ENCODE data around the gene LRIF1.
"Not testable (repeated sequence)": the region's sequence is repeated elsewhere in the genome, so short reads cannot be mapped to it uniquely, and the experiment has no call there.

LRIF1 gene, protein sequence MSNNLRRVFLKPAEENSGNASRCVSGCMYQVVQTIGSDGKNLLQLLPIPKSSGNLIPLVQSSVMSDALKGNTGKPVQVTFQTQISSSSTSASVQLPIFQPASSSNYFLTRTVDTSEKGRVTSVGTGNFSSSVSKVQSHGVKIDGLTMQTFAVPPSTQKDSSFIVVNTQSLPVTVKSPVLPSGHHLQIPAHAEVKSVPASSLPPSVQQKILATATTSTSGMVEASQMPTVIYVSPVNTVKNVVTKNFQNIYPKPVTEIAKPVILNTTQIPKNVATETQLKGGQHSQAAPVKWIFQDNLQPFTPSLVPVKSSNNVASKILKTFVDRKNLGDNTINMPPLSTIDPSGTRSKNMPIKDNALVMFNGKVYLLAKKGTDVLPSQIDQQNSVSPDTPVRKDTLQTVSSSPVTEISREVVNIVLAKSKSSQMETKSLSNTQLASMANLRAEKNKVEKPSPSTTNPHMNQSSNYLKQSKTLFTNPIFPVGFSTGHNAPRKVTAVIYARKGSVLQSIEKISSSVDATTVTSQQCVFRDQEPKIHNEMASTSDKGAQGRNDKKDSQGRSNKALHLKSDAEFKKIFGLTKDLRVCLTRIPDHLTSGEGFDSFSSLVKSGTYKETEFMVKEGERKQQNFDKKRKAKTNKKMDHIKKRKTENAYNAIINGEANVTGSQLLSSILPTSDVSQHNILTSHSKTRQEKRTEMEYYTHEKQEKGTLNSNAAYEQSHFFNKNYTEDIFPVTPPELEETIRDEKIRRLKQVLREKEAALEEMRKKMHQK

DNA sequence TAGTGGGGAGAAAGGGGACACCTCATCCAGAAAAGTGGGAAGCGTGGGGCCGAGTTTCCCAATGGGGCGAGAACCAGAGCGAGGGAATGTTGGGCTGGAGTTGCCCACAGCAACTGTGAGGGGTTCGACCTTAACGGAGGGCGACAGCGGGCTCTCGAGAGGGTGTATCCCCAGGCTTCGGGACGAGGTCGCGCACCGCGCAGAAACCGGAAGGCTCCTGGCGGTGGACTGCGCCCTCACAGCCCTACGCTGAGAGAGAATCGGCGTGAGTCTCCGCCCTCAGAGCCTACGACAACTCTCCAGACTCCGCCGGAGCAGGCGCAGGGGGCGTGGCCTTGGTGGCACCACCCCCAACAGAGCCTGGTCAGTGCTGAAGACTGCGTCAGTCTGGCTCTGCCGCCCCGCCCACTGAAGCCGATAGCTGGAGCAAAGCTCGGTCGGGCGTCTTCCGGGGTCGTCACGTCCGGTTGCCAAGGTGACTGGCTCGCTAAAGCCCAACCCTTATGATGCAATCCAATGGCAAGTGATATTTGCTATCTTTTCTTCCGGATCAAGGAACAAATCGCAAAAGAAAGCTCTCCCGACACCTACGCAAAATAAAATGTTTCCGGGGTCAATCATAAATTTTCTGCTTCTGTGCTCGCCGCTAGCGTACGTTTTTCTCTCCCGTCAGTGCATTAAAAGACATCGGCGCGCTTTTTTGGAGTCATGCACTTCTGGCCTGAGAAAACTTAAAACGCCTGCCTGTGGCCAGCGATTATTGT is at the start of gene LRIF1:
LRIF1 (minus strand) TSS at position 232 of the 764 bp plus-strand sequence. CDS start 234 bp downstream, outside the sequence.
- peak; percentile 99 for DNase-seq (ENCODE audit: low read depth)

DNA sequence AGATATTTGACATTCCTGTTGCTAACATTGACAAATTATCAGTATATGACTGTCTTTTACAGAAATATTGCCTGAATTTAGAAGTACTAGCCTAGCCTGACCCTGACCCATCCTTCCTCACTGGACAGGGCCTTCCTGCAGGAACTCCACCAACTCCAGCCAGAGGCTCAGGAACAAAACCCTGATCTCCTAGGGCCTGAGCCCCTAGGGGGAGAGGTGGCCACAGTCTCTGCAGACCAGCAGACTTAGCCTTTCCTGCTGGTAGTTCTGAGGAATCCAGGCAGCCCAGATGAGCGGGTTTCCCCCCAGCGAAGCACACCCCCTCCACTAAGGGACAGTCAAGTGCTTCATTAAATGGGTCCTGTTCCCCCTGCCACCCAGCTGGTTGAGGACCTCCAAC is 44.3 kb upstream of the LRIF1 start:
- DNase-seq (ENCODE audit: low read depth): no peak

DNA sequence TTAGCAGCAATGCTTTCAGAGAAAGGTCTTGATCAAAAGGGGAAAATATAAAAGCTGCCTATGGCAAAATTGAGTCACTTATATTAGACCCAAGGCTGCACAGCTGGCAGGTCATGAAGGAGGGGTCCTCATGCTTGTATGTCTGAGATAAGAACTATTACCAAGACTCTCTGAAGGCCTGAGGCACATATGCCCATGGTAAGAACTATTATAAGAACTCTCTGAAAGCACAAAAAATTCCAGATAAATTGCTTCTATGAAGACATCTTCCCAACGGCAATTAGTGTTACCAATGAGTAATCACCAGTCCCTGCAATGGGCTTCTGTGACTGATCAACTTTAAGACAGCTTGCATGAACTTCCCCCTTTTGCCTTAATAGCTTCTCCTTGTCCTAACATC is 42.8 kb upstream of the LRIF1 start:
- DNase-seq (ENCODE audit: low read depth): no peak

DNA sequence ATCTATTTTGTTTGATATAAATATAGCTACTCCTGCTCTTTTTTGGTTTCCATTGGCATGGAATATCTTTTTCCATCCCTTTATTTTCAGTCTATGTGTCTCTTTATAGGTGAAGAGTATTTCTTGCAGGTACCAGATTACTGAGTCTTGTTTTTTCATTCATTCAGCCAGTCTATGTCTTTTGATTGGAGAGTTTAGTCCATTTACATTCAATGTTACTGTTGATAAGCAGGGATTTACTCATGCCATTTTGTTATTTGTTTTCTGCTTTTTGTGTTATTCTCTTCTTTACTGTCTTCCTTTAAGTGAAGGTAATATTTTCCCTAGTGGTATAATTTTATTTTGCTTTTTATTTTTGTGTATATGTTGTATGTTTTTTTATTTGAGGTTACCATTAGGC is 35.9 kb upstream of the LRIF1 start:
- DNase-seq (ENCODE audit: low read depth): not testable (repeated sequence)

DNA sequence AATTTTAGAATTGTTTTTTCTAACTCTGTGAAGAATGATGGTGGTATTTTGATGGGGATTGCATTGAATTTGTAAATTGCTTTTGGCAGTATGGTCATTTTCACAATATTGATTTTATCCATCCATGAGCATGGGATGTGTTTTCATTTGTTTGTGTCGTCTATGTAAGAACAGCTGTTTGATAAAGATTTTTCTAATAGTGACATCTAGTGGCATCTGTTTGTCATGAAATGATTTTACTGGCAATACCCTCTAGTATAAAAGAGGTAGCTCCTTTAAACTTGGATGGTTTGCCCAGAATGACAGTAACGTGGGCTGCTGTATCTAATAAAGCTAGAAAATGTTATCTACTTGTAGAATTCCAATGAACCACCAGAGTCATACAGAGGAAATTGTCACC is 28.6 kb upstream of the LRIF1 start:
- peak; percentile 50 for DNase-seq (ENCODE audit: low read depth)

DNA sequence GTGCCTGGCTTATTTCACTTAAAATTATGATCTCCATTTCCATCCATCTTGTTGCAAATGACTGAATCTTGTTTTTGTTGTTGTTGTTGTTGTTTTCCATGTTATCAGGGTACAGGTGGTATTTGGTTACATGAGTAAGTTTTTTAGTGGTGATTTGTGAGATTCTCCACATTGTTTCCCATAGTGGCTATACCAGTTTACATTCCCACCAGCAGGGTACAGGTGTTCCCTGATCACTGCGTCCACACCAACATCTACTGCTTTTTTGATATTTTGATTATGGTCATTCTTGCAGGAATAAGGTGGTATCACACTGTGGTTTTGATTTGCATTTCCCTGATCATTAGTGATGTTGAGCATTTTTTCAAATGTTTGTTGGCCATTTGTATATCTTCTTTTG is 27.6 kb upstream of the LRIF1 start:
- DNase-seq (ENCODE audit: low read depth): not testable (repeated sequence)

DNA sequence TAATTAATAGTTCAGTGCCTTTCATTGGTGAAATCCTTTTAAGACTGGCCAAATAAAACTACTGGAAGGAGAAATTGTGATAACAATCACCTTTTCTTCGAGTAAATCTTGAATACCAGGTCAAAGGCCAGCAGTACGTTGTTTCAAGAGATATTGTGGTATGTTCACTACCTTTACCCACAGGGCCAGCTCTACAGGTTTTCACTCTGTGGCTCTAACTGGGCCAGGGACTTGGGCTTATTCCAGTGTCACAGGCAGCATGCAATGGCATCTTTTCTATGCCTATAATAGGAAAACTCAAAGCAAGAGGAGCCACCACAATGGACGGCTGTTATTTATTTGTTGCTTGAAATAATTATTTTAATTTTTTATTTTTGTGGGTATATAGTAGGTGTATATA is 26.8 kb upstream of the LRIF1 start:
- DNase-seq (ENCODE audit: low read depth): no peak

DNA sequence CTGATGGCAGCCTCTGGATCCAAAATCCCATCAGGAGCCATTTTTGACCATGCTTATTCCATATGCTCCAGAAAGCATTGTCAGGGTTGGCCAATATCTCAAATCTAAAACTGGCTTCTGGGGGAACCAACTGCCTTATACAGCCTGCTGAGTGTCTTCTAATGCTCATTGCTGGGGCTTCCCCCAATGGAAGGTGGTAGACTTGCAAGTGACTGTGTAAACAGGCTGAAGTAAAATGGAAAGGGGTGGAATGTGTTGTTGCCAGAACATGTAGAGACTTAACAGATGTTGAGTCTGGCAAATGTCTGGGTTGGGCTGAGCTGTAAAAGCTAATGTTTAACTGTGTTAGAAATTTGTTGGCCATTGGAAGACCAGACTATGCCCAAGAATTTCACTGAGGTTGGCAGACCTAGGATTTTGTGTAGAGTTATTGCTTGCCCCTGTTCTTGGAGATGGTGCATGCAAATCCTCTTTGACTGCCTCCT is 22.7 kb upstream of the LRIF1 start:
- DNase-seq (ENCODE audit: low read depth): no peak

DNA sequence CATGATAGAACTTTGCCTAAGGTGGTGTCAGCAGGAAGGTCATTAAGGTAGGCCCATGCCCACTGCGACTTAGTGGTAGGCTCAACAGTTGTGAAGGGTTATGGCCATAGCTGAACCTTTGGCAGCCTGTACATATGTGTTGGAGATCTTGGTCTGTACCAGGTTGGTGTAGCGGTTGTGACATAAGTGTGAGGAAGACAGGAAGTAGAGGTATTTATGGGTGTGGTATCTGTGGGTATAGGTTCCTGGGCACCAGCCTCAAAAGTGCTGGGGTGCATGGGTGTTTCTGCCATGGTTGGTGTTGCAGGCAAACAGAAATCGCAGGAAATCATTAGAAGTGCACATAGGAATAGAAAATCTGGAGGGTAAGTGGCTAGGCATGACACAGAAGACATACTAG is 18.6 kb upstream of the LRIF1 start:
- DNase-seq (ENCODE audit: low read depth): no peak

DNA sequence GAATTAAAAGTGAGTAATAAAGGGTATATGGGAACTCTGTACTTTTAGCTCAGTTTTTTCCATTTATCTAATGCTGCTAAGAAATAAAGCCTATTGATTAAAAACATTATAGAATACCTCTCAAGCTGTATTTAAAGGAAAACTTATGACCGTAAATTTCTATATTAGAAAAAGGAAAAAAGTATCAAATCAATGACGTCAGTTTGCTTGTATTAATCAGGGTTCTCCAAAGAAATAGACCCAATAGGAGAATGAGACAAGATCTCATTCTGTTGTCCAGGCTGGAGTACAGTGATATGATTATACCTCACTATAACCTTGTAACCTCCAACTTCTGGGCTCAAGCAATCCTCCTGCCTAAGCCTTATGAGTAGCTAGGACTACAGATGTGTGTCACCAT is 15.4 kb upstream of the LRIF1 start:
- no peak for DNase-seq (ENCODE audit: low read depth)

DNA sequence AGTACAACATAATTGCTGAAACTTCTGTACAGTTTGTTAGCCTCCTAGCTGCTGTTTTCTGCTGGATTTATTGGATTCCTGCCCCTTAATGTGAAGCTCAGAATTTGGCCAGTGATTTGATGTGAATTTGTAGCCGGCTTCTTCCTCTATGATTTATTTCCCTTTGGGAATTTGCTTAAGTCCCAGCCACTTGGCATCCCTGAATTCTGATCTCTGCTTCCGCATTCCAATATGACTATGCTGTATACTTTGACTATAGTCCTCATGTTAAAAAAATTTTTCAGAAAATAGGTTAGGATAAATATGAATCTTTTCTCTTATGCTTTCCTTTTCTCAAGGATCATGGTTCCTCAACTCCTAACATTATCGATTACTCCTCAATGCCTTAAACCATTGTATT is 12.4 kb upstream of the LRIF1 start:
- DNase-seq (ENCODE audit: low read depth): peak; percentile 41

DNA sequence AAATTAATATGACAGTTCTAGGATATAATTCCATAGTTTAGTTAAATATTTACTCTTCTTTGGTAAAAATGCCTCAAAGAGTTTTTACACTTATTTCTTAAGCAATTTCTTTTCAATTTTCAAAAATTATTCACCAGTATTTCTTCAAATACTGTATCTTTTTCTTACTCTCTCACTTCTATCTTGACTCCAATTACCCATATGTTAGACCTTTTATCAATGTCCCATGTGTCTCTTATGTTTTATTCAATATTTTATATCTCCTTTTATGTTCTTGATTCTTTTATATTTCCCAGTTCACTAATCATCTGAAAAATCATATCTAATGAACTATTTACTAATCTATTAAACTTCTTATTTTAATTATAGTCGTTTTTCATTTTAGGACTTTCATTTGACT is 11.5 kb upstream of the LRIF1 start:
- DNase-seq (ENCODE audit: low read depth): no peak

DNA sequence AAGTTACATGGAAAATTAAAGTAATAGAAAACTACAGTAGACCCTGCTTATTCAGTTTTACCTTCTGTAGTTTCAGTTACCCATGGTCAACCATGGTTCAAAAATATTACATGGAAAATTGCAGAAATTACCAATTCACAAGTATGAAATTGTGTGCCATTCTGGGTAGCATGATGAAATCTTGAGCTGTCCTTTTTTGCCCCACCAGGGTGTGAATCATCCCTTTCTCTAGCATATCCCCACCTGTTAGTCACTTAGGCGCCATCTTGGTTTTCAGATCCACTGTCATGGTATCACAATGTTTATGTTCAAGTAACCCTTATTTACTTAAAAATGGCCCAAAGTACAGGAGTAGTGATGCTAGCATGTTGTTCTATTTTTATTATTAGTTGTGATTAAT is 3.5 kb upstream of the LRIF1 start:
- DNase-seq (ENCODE audit: low read depth): peak; percentile 41

DNA sequence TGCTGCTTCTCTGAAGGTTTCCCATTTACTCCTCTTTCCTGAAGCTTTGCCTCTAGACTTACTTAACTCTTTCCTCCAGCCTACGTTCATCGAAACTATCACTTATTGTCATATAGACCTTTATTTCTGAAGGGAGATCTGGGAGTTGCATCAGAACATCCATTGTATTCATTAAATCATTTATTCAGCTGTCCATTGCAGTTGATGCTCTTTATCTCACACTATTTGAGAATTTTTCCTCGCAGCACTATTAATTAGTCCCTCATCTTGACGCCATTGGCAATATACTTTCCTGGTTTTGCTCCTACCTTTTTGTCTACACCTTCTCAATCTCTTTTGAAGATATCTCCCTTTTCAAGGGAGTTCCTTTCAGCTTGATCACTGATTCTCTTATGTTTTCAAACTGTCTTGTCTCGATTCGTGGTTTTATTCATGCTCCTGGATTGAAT is 757 bp upstream of the LRIF1 start:
- DNase-seq (ENCODE audit: low read depth): no peak

DNA sequence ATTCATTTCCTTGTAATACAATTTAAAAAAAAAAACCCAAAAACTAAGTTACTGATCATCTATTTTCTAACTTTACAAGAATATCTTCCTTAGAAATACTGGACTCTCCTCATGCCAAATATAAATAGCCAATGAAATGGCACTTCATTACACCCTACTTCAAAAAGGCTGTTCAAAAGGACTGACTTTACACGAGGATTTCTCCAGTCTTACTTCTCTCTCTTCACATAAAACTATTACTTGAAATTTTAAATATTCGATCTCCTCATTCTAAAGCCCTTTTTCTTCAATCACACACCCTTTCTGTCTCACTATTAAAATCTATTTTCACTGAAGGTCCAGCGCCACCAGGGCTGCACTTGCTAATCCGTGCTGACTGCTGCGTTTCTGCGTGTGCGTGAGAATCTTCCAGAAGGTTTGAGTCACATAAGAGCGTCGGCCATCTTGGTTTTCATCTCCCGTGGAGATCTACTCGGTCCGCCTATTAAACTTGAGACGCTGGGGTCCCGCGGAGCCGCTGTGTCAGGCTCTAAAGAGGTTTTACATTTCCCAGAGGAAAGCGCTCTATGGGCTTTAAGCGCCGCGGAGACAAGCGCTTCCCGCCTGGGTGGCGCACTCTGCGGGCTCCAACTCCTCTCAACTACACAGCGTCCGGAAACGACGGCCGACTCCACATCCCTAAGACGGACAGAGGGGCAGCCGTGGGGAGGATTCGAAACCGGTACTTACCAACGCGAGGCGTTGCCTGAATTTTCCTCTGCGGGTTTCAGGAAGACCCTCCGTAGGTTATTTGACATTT is 631 bp downstream of the LRIF1 start:
- peak; percentile 88 for DNase-seq (ENCODE audit: low read depth)

DNA sequence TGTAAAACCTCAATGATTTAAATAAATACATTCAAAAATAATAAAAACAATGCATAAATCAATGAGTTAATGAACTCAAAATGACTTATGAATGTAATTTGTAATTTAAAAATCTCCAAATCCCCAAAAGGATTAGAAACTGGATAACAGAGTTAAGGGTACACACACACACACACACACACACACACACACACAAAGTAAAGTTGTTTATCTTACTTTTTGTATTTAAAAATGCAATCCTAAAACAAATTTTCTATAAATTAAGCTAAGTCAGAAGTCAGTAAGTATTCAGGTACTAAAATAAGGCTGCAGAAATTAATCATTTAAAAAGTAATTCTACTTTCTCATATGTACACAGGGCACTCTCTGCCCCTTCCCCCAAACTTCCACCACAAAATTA is 1.8 kb downstream of the LRIF1 start:
- DNase-seq (ENCODE audit: low read depth): no peak

DNA sequence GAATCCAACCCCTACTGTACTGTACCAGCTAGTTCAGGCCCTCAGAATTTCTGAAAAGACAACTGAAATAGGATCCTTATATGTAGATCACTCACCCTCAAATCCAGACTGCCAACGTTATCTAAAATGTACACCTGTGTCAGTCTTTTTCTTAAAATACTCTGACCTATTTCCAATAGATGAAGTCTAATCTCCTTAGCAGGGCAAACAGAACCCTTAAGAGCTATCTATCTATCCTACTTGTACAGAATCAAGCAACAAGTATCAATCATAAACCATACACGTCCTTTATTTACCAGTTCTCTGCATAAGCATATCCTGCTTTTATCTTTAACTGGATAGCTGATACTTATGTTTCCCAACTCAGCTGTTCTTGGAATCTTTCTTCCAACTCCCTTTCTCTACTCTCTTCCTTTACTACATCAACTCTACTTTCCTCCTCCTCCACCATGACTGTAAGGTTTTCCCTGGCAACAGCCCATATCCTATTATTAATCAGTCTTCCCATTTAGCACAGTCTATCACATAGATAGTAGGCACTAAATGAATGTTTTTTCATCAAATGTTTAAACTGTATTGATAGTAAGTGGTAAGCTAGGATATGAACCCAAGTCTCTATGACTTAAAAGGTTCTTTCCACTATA is 2.8 kb downstream of the LRIF1 start:
- DNase-seq (ENCODE audit: low read depth): no peak

DNA sequence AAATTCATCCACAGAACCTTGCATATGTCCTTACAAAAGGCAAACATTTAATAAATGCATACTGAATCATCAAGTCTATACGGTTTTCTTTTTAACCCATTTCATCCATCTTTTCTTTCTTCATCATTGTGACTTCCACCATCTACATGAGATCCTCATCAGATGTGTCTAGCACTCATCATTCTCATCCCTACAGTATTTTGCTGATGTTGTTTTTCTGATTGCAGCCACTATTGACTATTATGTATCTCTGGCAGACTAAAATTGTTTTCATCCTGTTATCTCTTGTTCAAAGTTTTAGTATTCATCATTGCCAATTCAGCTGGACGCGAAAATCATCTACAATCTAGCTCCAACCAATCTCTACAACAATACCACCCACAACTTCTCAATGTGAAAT is 5.9 kb downstream of the LRIF1 start:
- no peak for DNase-seq (ENCODE audit: low read depth)

DNA sequence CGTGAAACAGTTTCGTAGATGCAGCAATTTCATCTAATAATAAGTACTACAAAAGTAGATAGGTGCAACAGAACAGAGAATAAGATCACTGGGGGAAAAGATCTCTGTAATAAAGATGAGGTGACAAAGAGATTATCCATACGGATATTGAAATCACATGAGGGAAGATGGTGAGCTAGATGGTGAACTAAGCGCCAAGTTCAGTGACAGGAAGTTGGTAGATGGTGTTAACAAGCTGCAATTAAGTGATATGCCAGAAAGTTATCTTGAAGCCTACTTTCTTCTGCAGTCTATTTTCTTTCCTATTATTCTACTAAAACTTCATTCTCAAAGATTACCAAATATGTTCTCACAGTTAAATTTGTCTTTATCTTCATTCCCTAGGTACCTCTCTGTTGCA is 7.1 kb downstream of the LRIF1 start:
- no peak for DNase-seq (ENCODE audit: low read depth)

DNA sequence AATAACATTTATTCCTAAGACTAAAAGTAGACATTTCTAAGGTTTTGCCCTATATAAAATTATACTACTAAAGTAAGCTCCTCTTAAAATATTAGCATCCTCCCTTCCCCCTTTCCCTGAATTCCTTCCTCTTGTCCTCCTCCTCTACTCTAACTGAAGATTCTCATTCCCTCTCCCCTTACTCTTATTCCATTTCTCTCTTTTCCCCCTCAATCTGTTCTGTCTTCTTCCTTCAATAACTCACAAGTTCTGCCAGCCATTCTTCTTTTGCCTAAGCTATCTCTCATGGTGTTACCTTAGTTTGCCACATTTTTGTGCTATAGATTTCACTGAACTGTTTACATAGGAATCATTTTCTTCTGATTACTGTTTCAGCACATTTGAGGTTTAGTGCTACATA is 10.7 kb downstream of the LRIF1 start:
- DNase-seq (ENCODE audit: low read depth): no peak

DNA sequence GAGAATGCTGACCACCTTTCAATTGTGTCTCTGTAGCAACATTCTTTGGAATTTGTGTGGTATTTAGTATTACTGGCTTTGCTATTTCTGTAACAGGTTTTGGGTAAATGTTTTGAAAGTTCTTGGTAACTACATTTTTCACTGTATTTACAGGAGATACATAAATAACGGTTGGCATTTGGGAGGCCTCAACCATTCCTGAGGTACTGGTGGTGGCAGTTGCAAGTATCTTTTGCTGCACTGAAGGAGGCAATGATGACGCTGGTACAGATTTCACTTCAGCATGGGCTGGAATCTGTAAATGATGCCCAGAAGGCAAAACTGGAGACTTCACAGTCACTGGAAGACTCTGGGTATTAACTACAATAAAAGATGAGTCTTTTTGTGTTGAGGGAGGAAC is 11.7 kb downstream of the LRIF1 start:
- DNase-seq (ENCODE audit: low read depth): no peak

All from ELR (cell line).